Endothelial cell of umbilical vein (primary cell): ENCODE measurements around the gene PIGW.

Experiments used
- CTCF ChIP-seq, 2 donors: IDR thresholded peaks; 1 replicate in 1 of 2; 2 replicates in 1 of 2; pipeline ENCODE4 v1.5.1; 2011; ENCODE audit warnings: low read length in 2 of 2, mild to moderate bottlenecking in 2 of 2, moderate library complexity in 2 of 2, control low read depth in 1 of 2, inconsistent platforms in 1 of 2, low read depth in 1 of 2; ENCODE audit not compliant: insufficient read depth in 1 of 2; ENCODE audit errors: extremely low read depth in 1 of 2
- POLR2AphosphoS5 ChIP-seq: IDR thresholded peaks from 2 replicates; pipeline ENCODE4 v1.6.1; 2012; ENCODE audit warnings: low read depth, mild to moderate bottlenecking, control low read depth, low read length, moderate library complexity; ENCODE audit not compliant: insufficient read depth

GRCh38 chr17:36493956-36494355 is 40.8 kb upstream of the PIGW start:
- TF ChIP-seq CTCF (IDR thresholded peaks at IDR 0.05; ENCODE audit: extremely low read depth in 1 of 2, insufficient read depth in 1 of 2, low read depth in 1 of 2, low read length in 2 of 2) (no peak), POLR2AphosphoS5 (no peak)
